Stimulated activated CD8-positive, alpha-beta memory T cell treated with anti-CD3 and anti-CD28 coated beads, Interleukin-15, amount 100 ng/mL, for 4 hours (primary cell): ENCODE data around the gene ITLN1.
"Not testable (repeated sequence)": the region's sequence is repeated elsewhere in the genome, so short reads cannot be mapped to it uniquely, and the experiment has no call there.

Experiments
- DNase-seq, 2 donors: peaks; one replicate each; pipeline ENCODE4 v3.0.0-alpha.2; 2020; ENCODE audit warnings: low read depth in 2 of 2

Gene ITLN1

DNA sequence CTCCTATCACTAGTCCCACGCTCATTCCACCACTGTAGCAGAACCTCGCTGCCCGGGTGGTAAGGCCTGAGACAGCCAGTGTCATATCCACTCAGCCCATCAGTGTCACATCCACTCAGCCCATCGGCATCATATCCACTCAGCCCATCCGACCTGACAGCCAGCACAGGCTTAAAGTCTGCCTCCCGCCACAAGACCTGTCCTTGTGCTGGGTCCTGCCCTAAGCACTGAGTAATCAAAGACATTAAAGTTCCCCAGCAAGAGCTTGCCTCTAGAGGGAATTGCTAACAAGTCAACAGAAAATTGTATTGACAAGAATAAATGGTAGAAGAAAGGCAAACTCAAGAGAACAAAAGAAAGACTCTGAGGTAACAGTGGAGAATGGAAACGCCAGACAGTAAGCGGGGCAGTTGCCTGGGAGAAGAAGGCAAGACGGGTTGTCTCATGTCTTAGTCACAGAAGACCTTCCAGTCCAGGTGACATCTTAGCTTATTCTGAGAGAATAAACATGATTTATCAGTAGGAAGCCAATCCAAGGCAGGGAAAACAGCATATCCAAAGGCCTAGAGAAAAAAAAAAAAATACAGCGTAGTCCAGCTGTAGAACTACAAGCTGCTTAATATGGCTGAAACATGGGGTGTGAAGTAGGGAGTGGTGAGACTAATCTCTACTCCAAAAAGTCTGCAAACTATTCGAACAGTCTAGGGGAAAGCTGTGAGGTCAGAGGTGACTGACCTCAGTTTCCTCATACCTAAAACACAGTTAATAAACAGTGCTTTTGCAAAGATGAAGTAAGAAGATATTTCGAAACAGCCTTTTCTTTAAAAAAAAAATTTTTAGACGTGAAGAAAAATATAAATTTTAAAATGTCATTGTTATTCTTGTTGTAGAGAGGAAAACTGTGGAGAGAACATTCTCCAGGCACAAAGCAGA is 1.1 kb downstream of the ITLN1 start:
- DNase-seq = no peak

DNA sequence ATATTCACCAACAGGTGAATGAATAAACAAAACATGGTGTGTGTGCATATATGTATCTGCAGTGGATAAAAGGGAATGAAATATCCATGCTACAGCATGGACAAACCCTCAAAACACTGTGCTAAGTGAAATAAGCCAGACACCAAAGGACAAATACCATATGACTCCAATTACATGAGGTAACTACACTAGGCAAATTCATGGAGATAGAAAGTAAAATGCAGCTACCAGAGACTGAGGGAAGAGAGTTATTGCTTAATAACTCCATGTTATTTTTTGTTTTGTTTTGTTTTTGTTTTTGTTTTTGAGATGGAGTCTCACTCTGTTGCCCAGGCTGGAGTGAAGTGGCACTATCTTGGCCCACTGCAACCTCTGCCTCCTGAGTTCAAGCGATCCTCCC is 2.4 kb downstream of the ITLN1 start:
- DNase-seq = no peak

DNA sequence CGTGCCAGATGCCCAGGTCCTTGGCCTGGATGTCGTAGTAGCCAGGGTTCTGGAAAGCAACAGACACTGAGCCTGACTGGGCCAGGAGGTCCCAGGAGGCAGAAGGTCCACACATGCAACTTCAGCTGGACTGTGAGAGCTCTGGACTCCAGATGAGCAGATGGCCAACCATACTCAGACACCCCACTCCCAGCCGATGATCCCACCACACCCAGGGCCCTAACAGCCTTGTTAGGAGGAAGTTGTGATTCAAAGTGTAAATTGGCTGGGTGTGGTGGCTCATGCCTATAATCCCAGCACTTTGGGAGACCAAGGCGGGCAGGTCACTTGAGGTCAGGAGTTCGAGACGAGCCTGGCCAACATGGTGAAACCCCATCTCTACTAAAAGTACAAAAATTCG is 3.7 kb downstream of the ITLN1 start:
- not testable (repeated sequence) for DNase-seq

DNA sequence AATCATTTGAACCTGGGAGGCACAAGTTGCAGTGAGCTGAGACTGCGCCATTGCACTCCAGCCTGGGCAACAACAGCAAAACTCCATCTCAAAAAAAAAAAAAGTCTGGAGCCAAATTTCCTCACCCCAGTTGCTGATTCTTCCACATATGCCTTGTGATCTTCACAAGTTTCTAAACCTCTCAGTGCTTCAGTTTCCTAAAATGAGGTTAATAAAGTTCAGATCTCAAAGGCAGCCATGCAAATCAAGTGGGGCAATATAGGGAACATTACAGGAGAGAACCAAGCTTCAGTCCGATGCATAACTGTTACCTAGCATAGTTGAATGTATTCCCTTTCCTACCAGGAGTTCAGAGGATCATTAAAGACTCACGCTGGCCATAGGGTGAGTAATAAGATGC is 4.8 kb downstream of the ITLN1 start:
- DNase-seq = no peak

DNA sequence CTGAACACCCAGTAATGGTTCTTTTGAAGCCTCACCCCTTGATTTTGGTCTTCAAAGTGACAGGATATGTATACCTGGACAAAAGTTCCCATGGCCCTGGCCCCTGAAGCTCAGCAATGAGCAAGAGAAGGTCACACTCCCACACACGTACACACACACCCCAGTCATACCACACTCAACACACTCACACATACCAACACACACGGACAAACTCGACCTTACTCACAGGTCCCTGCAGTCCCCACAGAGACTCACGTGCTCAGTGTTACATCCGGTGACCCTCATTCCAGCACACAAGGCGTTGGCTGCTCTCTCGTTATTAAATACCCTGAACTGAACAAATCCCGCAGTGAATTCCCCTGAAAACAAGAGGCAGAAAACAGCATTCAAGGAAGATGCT is 5.9 kb downstream of the ITLN1 start:
- DNase-seq = no peak

DNA sequence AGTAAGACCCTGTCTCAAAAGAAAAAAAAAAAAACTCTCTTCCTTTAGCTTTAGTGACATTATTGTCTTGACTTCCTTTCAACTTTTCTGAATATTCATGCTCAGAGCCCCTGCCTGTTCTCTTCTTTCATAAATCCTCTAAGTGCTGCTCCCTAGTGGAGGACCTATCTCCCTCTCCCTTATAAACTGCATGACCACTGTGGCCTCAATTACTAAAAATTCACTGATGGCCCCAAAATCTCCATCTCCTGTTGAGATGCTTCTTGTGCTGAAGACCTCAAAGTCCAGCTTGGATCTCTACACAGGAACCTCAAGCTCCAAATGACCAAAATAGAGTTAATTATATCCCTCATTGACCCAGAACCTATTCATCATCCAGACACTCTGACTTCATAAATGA is 7.8 kb downstream of the ITLN1 start:
- no peak for DNase-seq

DNA sequence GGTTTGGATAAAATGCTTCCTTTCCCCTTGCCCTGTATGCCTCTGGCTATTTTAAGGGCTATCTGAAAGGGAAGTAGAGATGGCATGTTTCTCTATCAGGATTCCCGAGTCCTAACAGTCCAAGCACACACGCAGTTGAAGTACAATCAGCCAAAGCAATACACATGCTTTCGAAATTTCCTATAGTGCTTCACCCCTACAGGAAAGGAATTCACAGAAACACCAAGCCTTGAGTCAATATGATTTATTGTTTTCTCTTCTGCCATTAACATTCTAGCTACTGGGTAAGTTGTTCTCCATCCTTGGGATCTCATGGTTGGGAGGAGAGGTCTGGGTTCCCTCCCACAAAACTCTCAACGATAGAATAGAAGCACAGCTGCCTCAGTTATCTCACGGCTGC is 8.7 kb downstream of the ITLN1 start:
- no peak for DNase-seq

DNA sequence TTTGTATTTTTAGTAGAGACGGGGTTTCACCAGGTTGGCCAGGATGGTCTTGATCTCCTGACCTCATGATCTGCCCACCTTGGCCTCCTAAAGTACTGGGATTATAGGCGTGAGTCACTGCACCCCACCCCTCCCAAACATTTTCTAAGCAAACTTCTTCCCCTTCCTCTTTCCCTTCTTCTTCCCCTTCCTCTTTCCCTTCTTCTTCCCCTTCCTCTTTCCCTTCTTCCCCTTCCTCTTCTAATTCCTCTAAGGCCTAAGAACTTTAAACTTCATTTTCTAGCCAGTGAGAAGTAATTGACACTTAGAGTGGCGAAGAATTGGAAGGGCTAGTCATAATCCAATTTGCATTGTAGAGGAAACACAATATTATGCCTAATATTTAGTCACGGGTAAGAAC is 9.4 kb downstream of the ITLN1 start:
- not testable (repeated sequence) for DNase-seq

DNA sequence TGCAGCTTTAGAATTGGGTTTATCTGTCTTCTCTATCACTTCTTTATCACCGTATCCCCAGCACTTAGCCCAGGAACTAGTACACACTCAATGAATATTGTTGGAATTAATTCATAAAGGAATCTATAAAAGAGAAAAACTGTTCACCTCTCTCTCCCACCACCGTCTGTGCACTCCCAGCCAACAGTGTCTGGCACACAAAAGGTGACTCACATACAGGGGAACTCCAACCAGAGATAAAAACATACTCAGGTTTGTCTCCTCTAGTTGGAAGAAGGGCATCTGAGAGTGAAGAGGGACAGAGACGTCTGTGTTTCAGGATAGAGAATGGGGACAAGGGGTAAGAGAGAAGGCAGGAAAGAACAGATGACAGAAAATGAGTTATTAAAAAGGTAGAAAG is 10.0 kb downstream of the ITLN1 start:
- no peak for DNase-seq

DNA sequence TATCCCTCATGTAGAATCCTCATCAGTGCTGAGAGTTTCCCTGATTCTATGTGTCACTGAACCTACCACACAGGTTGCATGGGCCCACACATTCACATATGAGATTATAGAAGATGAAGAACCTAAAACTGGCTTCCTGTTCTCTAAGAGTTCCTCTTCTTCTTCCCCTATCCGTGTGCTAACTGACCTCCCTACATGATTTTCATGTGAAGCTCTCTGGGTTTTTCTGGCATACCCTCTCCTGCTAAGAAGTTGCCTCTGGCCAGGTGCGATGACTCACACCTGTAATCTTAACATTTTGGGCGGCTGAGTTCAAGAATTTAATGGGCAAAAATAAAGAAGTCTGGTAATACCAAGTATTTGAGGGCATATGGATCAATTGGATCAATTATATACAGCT is 16.8 kb downstream of the ITLN1 start:
- DNase-seq = no peak

DNA sequence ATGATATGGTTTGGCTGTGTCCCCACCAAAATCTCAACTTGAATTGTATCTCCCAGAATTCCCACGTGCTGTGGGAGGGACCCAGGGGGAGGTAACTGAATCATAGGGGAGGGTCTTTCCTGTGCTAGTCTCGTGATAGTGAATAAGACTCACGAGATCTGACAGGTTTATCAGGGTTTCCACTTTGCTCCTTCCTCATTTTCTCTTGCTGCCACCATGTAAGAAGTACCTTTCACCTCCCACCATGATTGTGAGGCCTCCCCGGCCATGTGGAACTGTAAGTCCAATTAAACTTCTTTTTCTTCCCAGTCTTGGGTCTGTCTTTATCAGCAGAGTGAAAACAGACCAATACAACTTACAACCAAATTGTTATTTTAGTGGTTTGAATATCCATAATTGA is 17.3 kb downstream of the ITLN1 start:
- DNase-seq = not testable (repeated sequence)

DNA sequence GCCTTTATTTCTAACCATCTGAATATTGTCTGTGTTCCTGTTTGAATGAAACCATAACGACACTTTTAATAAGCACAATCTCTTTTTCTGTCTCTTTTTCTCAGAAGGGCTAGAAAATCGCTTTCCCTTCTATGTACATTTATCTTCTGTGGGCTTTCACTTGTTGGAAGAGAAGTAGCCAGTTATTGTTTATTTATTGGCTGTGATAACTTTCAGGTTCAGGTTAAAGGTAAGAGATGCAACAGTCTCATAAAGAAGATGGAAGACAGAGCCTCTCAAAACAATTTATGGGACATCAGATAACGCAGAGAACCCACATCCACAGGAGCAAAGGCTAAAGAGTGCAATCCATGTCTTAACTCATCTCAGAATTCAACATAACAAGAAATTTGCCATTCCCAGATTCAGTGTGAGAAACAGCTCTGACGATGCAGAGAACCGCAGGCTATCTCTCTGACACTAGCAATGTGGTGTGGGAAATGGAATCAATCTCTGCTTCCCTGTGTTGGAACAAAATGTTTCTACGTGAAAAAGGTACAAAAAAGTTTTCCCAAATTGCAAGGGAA is 18.2 kb downstream of the ITLN1 start:
- no peak for DNase-seq

DNA sequence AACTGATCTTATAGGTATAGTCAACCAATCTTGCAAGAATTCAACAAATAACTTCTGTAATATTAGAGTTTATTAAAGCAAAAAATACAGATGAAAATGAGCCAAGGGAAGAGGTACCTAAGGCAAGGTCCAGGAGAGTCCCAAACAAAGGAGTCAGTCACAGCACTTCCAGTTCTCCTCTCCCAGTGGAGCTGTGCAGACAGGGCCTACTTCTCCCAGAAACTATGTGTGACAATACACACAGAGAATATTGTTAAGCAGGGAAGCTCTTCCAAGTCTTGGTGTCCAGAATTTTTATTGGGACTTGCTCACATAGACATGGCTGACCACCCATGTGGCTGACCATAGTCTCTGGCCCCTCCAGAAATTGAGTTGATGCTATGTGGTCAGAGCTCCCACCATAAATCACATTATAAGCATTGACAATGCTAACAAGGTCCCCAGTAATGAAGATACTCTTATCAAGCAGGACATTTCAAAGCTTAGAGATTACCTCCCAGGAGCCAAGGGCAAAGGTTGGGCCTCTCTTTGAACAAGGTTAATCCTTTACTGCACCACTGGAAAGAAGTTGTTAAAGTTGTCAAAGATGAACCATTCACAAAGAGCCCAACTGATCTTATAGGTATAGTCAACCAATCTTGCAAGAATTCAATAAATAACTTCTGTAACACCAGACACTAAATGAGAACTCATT is 18.8 kb downstream of the ITLN1 start:
- DNase-seq = no peak

DNA sequence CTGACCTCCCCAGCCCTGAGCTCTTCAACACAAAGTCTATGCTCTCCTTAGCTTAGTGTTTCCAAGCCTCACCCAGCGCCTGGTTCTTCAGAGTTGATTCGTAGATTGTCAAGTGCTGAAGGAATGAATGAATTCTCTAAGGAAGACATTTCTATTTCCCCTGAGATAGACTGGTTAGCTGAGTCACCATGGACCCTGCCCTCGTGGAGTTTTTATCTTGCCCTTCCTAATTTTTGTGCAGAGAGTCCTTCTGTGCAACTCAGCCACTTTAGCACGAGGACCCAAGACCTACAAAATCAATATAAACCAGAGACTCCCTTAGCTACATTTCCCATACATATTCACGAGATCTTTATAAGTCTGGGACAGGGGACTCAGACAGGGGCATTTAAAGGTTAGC is 19.6 kb downstream of the ITLN1 start:
- DNase-seq = no peak

DNA sequence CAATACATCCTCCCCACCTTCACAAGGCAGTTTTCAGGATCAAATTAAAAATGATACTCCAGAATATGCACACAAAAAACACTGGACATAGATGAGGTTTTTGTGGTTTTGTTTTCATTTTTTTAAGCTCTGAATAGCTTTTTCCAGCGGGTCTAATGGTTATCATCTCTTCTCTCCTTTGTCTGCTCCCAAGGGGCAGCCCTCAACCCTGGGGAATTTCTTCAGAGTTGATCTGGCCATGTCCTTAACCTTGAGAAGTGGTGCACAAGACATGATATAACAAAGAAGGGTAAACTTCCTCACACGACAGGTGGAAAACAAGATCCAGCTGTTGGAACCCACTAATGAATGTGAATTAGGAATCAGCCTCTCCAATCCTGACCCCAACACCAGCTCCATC is 20.8 kb downstream of the ITLN1 start:
- no peak for DNase-seq

DNA sequence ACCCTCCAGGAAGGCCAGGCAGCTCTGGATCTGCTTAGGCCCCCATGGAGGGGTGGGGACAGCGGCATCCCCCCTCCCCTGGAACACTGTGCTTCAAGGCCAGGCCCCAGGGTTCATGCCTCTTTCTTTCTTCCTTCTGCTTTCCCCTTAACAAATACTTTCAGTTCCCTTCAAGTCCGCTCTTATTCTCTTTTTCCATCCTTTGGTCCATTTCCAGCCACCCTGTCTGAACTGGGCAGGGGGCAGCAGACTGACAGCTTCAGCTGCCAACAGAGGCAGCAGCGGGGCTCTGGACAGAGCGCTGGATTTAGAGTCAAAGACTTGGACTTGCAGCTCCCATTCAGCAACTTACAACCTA is 21.2 kb downstream of the ITLN1 start:
- no peak for DNase-seq

DNA sequence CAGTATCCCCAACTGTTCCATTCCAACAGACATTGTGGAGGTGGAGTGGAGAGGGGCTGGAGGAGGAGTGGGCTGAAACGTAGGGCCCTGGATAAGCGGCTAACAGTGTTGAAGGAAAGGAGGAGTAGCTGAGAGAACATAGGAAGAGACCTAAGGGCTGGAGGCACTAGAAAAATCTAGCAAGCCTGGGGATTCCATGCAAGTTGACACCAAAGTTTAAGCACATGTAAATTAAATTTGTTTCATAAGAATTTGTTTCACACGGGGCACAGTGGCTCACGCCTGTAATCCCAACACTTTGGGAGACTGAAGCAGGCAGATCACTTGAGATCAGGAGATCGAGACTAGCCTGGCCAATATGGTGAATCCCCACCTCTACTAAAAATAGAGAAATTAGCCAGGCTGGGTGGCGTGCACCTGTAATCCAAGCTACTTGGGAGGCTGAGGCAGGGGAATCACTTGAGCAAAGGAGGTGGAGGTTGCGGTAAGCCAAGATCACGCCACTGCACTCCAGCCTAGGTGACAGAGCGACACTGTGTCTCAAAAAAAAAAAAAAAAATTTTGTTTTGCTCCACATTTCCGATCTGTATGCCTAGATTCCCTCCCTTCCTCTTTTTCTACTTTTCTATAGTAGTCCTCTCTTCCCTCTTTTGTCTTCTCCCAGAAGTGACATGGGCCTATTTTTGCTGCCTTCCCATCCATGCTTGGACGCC is 21.8 kb downstream of the ITLN1 start:
- DNase-seq = no peak

DNA sequence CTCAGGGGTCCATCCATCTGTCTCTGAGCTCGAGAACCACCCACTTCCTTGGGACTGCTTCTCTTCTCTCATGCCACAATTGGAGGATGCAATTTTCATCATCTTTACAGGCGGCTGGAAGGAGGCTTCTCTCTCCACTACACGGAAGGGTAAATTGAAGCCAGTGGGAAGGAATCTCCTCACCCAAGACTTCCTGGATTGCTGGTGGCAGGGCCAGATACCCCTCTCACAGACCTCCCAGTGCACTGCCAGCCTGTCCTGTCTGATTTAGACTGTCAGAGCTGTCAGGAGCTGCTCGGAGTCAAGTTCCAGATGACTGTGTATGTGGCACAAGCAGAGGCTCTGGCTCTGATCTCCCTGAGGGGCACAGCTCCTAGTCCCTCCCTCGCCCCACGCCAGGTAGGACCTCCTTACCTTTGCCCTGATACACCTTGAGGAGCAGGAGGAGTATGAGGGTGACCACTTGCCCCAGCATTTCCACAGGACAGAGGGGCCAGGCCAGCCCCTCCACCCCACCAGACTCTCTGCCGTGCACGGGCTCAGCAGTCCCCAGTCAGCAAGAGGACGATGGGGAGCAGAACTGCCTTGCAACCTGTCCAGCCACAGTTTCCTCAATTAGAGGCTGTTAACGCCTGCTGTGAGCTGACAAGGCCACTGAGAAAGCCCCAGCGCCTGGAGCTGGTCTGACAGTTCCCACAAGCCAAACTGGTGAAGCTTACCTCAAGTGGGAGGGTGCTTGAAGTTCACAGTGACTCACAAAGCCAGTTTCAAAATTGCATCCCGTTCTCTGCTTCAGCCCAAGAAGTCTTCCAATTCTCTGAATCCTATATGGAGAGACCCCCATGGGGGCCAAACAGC is 22.5 kb downstream of the ITLN1 start, which contains the start of gene CD244:
TSS of gene CD244 (minus strand) at position 685 of the 858 bp plus-strand sequence. CDS start at position 475, 210 bp downstream.
- DNase-seq = peak; percentile 34 to 42

DNA sequence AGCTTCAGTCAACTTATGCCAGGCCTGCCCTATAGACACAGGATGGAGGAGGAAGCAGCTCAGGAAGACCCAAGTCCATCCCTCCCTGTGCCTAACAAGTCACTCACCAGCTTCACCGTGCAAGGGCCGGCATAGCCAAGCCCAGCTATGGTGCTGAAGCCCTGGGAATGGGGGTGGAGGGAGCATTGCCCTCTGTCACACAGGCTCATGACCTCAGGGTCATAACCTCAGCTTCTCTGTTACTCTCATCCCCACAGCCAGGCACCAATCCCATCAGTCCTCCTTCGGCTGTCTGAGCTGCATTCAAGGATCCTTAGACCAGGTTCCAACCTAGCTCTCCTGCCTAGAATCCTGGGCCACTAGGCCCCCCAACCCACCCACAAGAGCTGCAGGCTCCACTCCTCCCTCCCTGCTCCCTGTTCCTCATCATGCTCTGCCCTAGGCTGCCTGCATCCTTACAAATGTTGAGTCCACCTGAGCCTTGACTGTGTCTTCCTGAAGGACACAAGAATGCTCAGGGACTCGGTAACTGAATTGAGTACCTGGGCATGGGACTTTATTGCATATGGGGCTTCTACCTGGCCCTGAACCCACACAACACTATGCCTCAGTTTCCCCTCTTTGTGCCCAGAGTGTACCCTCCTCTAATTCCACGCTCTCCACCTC is 24.0 kb downstream of the ITLN1 start:
- no peak for DNase-seq

DNA sequence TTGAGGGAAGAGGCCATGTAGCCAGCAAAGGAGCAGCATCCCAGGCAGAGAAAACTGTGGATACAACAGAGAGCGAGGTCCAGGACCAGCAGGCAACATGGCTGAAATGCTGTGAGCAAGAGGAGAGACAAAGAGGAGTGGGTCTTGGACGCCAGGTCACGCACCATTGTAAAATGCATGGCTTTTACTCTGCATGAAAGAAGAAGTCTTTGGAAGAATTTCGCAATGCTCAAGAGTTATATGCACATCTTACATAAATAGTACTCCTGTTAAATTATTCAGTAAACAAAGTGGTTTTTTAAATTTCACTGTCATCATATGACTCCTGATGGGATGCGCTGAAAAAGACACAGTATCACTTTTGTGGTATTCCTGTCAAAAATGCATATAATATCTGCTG is 25.8 kb downstream of the ITLN1 start:
- no peak for DNase-seq

DNA sequence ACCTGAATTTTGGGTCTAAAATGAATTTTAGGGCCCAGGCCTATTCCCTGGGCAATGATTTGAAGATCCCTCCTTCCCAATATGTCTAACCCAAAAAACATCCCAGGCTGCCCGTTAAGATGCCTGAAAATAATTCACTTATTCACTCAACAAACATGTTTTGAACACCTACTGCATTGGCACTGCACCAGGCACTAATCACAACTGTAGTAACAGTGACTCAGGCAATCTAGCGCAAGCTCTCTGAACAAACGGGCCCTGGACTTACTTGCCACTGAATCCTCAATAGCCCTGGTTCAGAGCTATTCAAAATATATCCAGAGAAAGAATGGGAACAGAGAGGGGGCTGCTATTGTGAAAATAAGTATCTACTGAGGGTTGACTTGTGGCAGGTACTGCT is 26.5 kb downstream of the ITLN1 start:
- no peak for DNase-seq
